Spleen (tissue), 11 donors: ENCODE measurements around the gene ZNF76. TPM values are rescaled to one million over a fixed set of nuclear protein-coding genes. Genes with fewer than 3 reads are reported as not detected.

Experiments
- DNase-seq: peaks from one replicate; pipeline ENCODE4 v3.0.0-alpha.2; 2020
- H3K27ac ChIP-seq, 8 donors: fragments of 200-600 bp; sonication (generic) in 7 of 8; 1 replicate in 4 of 8; 2 replicates in 4 of 8; pipeline versions ENCODE4 v1.5.0 to v1.8.0; 2016 to 2021; ENCODE audit warnings: inconsistent platforms in 4 of 8, mild to moderate bottlenecking in 4 of 8, moderate library complexity in 1 of 8
- H3K27me3 ChIP-seq, 7 donors: fragments of 200-600 bp; sonication (generic) in 6 of 7; replicated peaks in 1 of 7; 1 replicate in 4 of 7; 2 replicates in 3 of 7; pipeline versions ENCODE4 v1.5.0 to v1.8.0; 2016 to 2021; ENCODE audit warnings: inconsistent platforms in 3 of 7, mild to moderate bottlenecking in 1 of 7
- H3K36me3 ChIP-seq, 6 donors: fragments of 200-600 bp; sonication (generic) in 5 of 6; 1 replicate in 4 of 6; 2 replicates in 2 of 6; pipeline versions ENCODE4 v1.5.0 to v1.8.0; 2016 to 2021; ENCODE audit warnings: inconsistent platforms in 2 of 6
- H3K4me1 ChIP-seq, 6 donors: fragments of 200-600 bp; sonication (generic) in 5 of 6; 1 replicate in 3 of 6; 2 replicates in 3 of 6; pipeline versions ENCODE4 v1.5.0 to v1.8.0; 2016 to 2021; ENCODE audit warnings: inconsistent platforms in 3 of 6
- H3K4me3 ChIP-seq, 8 donors: fragments of 200-600 bp; sonication (generic) in 7 of 8; 1 replicate in 4 of 8; 2 replicates in 4 of 8; pipeline versions ENCODE4 v1.5.0 to v1.8.0; 2016 to 2021; ENCODE audit warnings: inconsistent platforms in 4 of 8, mild to moderate bottlenecking in 4 of 8, moderate library complexity in 2 of 8
- H3K9me3 ChIP-seq, 8 donors: fragments of 200-600 bp; sonication (generic) in 7 of 8; 1 replicate in 4 of 8; 2 replicates in 4 of 8; pipeline versions ENCODE4 v1.5.0 to v1.8.0; 2016 to 2021; ENCODE audit warnings: inconsistent platforms in 4 of 8
- POLR2A ChIP-seq, 3 donors: fragments of 450-650 bp; IDR thresholded peaks; one replicate each; pipeline ENCODE4 v1.5.1; 2017; ENCODE audit warnings: antibody characterized with exemption in 3 of 3, mild to moderate bottlenecking in 1 of 3
- POLR2AphosphoS5 ChIP-seq, 3 donors: sonication (generic); formaldehyde crosslinking; IDR thresholded peaks; one replicate each; pipeline ENCODE4 v1.5.1; 2017; ENCODE audit warnings: antibody characterized with exemption in 3 of 3
- WGBS, 5 donors: extraction: QIAGEN DNeasy Blood & Tissue Kit in 3 of 5; methylation state at CpG; one replicate each; pipeline versions ENCODE4 v1.1.5 to v1.1.7; 2013 to 2018; 5-methylcytosine and 5-hydroxymethylcytosine counted together
- intact Hi-C: fragments of 100-400 bp; cut with DNase I; formaldehyde crosslinking; loops from one replicate; pipeline ENCODE4 v1.15.0; 2023; ENCODE audit warnings: low total_unique reads
- polyA plus RNA-seq, 3 donors: library from polyadenylated mRNA; stranded (reverse); fragments of 200-250 nt; gene quantifications; one replicate each; pipeline ENCODE4 v1.2.1, GENCODE V29; 2013
- total RNA-seq, 7 donors: library from RNA; depleted of rRNA in 3 of 7; stranded (reverse); fragments of >200 nt in 3 of 7; fragmentation: NEBNext Ultra II Directional in 4 of 7; extraction: Animal tissue kit (Norgen Biotek cat#: 25700) in 4 of 7; gene quantifications; one replicate each; pipeline versions ENCODE4 v1.1.0 to v1.2.1, GENCODE V29; 2016 to 2021
- TF ChIP-seq, protein P1 (sequence below), 11 experiments: fragments of 200-600 bp in 7 of 11; fragments of 450-650 bp in 4 of 11; sonication (generic) in 4 of 11; IDR thresholded peaks in 8 of 11; conservative IDR thresholded peaks in 3 of 11; 1 replicate in 7 of 11; 2 replicates in 4 of 11; pipeline versions ENCODE4 v1.4.0 to v1.8.0; 2016 to 2021; ENCODE audit warnings: antibody characterized with exemption in 11 of 11, inconsistent platforms in 4 of 11, mild to moderate bottlenecking in 1 of 11
- donor health status: healthy with polysubstance abuse.
- donor health status: DM: no; HTN: no; CAD: no; lungs with moderate emphysema.
- donor health status: DM: no; HTN: no; CAD: no.
- donor health status: Bipolar disorder and iron deficiency.
- donor health status: healthy.
- donor health status: DM: no; HTN: no; CAD: no.
- donor health status: DM: yes; HTN: yes; CAD: no.

Gene ZNF76
- total and polyA plus RNA-seq, 10 donors: 25.6 to 80.0 (median 57.8) TPM

DNA sequence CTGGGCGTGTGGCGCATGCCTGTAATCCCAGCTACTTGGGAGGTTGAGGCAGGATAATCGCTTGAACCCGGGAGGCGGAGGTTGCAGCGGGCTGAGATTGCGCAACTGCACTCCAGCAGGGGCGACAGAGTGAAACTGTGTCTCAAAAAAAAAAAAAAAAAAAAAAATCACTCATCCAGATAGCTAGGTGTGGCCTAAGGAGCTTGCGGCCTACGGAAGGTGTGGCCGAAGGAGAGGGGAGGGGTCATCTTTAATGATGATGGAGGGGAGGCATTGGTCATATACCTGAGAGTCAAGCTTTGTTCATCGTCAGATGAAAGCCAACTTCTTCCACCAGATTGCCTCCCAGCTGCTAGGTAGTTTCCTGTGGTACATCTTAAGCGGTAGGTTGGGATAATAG lies 82.0 kb downstream of the ZNF76 start:
- no peak for DNase-seq
- no peaks in the 10 kb centered on the region for H3K27me3 ChIP-seq
- no peak overlapping the region for H3K4me3 ChIP-seq
- peaks cover 0 to 17% (median 7%) of the 10 kb centered on the region in 6 donors for H3K36me3 ChIP-seq
- no peaks in the 10 kb centered on the region for H3K9me3 ChIP-seq
- intact Hi-C loops: loop anchor here (5.0 kb wide), 2 partner anchors 111 to 126 kb away; partner anchors contain the start of genes FANCE and RPL10A
- TF ChIP-seq POLR2AphosphoS5 (IDR thresholded peaks at IDR 0.05) (no peak), POLR2A (IDR thresholded peaks at IDR 0.05) (no peak)
- TF ChIP-seq, protein P1, sequence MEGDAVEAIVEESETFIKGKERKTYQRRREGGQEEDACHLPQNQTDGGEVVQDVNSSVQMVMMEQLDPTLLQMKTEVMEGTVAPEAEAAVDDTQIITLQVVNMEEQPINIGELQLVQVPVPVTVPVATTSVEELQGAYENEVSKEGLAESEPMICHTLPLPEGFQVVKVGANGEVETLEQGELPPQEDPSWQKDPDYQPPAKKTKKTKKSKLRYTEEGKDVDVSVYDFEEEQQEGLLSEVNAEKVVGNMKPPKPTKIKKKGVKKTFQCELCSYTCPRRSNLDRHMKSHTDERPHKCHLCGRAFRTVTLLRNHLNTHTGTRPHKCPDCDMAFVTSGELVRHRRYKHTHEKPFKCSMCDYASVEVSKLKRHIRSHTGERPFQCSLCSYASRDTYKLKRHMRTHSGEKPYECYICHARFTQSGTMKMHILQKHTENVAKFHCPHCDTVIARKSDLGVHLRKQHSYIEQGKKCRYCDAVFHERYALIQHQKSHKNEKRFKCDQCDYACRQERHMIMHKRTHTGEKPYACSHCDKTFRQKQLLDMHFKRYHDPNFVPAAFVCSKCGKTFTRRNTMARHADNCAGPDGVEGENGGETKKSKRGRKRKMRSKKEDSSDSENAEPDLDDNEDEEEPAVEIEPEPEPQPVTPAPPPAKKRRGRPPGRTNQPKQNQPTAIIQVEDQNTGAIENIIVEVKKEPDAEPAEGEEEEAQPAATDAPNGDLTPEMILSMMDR (IDR thresholded peaks at IDR 0.05 in 8 of 11, conservative IDR thresholded peaks at IDR 0.05 in 3 of 11): no peak
- peaks cover 17 to 46% (median 42%) of the 10 kb centered on the region in 6 donors for H3K4me1 ChIP-seq
- H3K27ac ChIP-seq: no peak overlapping the region
- WGBS, 5 donors: 80 to 92% (median 82%) methylated on average over 13 of the region's 13 CpGs

DNA sequence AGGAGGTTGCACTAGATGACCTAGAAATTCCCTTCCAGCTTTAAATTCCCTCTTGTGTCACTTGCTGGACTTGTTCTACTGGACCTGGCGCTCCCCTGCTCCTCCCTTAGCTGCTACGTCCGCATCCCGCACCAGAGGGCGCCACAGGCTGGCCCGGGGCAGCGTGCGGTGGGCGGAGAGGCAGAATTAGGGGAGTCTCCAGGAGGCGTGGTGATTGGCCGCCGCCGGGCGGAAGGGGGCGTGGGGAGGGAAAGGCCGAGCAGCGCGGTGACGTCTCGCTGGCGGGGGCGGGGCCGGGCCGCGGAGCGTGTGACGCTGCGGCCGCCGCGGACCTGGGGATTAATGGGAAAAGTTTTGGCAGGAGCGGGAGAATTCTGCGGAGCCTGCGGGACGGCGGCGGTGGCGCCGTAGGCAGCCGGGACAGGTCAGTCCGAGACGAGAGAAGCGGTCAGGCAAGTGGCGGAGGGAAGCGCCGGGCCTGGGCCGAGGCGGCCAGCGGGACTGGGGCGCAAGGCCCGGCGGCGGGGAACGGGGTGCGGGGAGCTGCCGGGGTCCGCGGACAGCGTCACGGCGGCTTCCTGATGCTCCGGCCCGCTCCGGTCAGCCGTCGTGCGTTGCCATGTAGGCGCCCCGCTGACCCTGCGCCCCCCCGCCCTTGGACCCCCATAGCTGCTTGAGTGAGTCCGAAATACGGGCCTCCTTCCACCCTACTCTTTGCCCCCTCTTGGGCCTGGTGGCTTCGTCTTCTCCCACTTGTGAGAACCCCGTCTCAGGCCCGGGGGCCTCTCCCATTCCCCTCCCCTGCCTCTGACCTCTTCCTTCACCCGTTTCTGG lies 82.9 kb downstream of the ZNF76 start, which contains the start of gene PPARD:
Gene PPARD, plus strand, starts transcription at position 301 of the 834 bp plus-strand sequence. CDS start 68,530 bp downstream, outside the sequence.
- peak within 1 kb of the TSS; percentile 53 to 95 (median 92) for H3K27ac ChIP-seq
- H3K27me3 ChIP-seq: no peaks in the 10 kb centered on the region
- no peaks in the 10 kb centered on the region for H3K9me3 ChIP-seq
- peak; percentile 100 for DNase-seq
- intact Hi-C loops: loop anchor here (5.0 kb wide), 2 partner anchors 110 to 125 kb away; partner anchors contain the start of genes FANCE and RPL10A
- H3K4me3 ChIP-seq: peak within 1 kb of the TSS; percentile 56 to 87 (median 80)
- WGBS, 5 donors: 0 to 2% (median 1%) methylated on average over 34 to 77 of the region's 77 CpGs
- peaks cover 17 to 55% (median 49%) of the 10 kb centered on the region in 6 donors for H3K4me1 ChIP-seq
- TF ChIP-seq POLR2A (IDR thresholded peaks at IDR 0.05): peak in 1 of 3 donors; percentile 38
- TF ChIP-seq, protein P1 (IDR thresholded peaks at IDR 0.05 in 8 of 11, conservative IDR thresholded peaks at IDR 0.05 in 3 of 11): peak; percentile 98 to 100 (median 99)
- peak; percentile 91 to 93 (median 92) for TF ChIP-seq POLR2AphosphoS5 (IDR thresholded peaks at IDR 0.05)
- H3K36me3 ChIP-seq: peaks cover 0 to 26% (median 14%) of the 10 kb centered on the region in 6 donors

DNA sequence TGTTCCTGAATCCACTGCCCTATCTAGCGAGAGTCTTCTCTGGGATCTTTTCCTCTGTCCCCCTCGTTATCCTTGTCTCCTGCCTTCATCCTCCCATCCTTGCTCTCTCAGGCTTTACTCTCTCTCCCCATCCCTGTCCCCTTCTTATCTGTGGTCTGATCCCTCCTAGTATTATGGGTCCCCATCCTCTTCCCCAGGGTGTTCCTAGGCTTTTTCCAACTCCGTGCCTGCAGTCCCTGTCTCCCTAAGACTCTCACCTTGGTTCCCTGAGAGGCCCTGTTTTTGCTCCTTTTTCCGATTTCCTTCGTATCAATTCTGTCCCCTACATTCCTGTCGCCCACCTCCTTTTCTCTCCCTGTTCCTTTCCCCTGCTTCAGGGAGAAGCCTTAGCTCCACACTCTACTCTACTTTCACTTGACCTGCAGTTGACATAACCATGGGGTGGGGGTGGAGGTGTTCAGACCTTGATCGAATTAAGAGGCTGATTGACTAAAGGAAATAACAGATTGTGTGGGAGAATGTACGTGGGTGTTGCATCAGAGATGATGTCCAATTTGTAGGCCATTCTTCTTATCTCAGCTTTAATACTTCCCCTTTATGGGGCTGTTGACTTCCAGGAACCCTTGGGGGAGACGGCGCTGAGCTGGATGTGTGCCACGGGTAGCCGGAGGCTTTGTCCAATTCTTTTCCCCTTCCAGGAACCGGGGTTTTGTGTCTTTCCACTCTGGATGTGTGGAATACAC lies 83.7 kb downstream of the ZNF76 start:
- intact Hi-C loops: loop anchor here (5.0 kb wide), 2 partner anchors 109 to 124 kb away; partner anchors contain the start of genes FANCE and RPL10A
- H3K36me3 ChIP-seq: peaks cover 0 to 34% (median 14%) of the 10 kb centered on the region in 6 donors
- TF ChIP-seq POLR2AphosphoS5 (IDR thresholded peaks at IDR 0.05) (peak in 1 of 3 donors; percentile 80), POLR2A (IDR thresholded peaks at IDR 0.05) (no peak)
- H3K27me3 ChIP-seq: no peaks in the 10 kb centered on the region
- no peaks in the 10 kb centered on the region for H3K9me3 ChIP-seq
- peaks cover 17 to 63% (median 57%) of the 10 kb centered on the region in 6 donors for H3K4me1 ChIP-seq
- DNase-seq: peak; percentile 86
- WGBS, 5 donors: 14 to 19% (median 16%) methylated on average over 13 of the region's 13 CpGs
- peak overlapping the region; percentile 53 to 95 (median 92) for H3K27ac ChIP-seq
- H3K4me3 ChIP-seq: peak overlapping the region; percentile 56 to 87 (median 80)

DNA sequence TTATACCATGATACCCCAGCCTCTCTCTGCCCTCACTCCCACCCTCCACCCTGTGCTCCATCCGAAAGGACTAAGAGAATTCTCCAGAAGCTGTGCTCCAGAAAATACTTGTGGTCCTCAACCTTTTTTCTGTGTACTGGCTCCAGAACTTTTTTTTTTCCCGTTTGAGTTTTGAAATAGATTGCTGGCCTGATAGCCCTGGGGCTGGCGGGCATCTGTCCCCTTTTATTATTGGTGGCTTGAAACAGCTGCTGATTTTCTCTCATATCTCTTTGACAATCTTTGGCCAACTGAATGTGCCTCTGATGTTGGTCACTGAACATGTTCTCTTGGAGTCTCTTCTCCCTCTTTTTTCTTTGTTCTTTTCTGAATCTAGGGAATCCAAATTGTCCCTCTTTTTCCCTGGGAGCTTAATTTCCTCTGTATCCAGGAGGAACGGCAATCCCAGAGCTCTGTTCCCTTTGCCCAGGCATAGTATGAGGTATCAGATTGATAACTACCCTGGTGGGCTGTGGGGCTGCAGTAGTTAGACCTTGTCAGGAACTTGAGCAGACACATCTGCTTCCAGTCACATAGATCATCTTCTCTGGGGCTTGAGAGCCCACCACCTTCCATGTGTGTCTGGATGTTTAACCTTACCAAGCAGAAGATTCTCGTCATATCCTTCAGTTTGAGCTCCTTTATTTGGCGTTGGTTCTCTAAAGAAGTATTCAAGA lies 84.5 kb downstream of the ZNF76 start:
- H3K4me1 ChIP-seq: peaks cover 17 to 70% (median 64%) of the 10 kb centered on the region in 6 donors
- peaks cover 0 to 41% (median 14%) of the 10 kb centered on the region in 6 donors for H3K36me3 ChIP-seq
- peak overlapping the region in 7 of 8 donors; percentile 34 to 95 (median 93) for H3K27ac ChIP-seq
- 62 to 76% (median 69%) methylated on average over 6 of the region's 6 CpGs for WGBS, 5 donors
- intact Hi-C loops: loop anchor here (5.0 kb wide), 2 partner anchors 108 to 123 kb away; partner anchors contain the start of genes FANCE and RPL10A
- no peaks in the 10 kb centered on the region for H3K9me3 ChIP-seq
- H3K27me3 ChIP-seq: no peaks in the 10 kb centered on the region
- peak overlapping the region; percentile 56 to 87 (median 80) for H3K4me3 ChIP-seq
- TF ChIP-seq, protein P1 (IDR thresholded peaks at IDR 0.05 in 8 of 11, conservative IDR thresholded peaks at IDR 0.05 in 3 of 11): no peak
- TF ChIP-seq POLR2AphosphoS5 (IDR thresholded peaks at IDR 0.05) (no peak), POLR2A (IDR thresholded peaks at IDR 0.05) (no peak)
- DNase-seq: no peak
